Stimulated activated naive B cell treated with anti-CD40 and anti-IgM and Interleukin-4, amounts not matched to agents 10 μg/mL and 1 μg/mL and 100 μg/mL, for 72 hours (primary cell): Measurements from ENCODE around the gene MYO1E.
A peak's percentile ranks its signal among the peaks of the same experiment; 100 is the strongest.
"Not testable (repeated sequence)": the region's sequence is repeated elsewhere in the genome, so short reads cannot be mapped to it uniquely, and the experiment has no call there.

Experiments used
- ATAC-seq, 2 donors: fragments of 150-1000 bp; cut with Tn5 transposase; replicated peaks; 2 replicates each; pipeline ENCODE4 v1.10.0; 2021; ENCODE audit warnings: moderate library complexity in 1 of 2
- DNase-seq: peaks from one replicate; pipeline ENCODE4 v3.0.0; 2021
- H3K27ac Mint-ChIP-seq: one replicate; pipeline ENCODE4 v1.8.0; 2022; ENCODE audit warnings: mild to moderate bottlenecking, mixed read lengths
- H3K27me3 Mint-ChIP-seq, 2 donors: one replicate each; pipeline ENCODE4 v1.8.0; 2022; ENCODE audit warnings: mixed read lengths in 2 of 2
- H3K36me3 Mint-ChIP-seq, 2 donors: one replicate each; pipeline ENCODE4 v1.8.0; 2022; ENCODE audit warnings: mixed read lengths in 2 of 2, mild to moderate bottlenecking in 1 of 2
- H3K4me1 Mint-ChIP-seq, 2 donors: one replicate each; pipeline ENCODE4 v1.8.0; 2022; ENCODE audit warnings: mixed read lengths in 2 of 2, mild to moderate bottlenecking in 1 of 2
- H3K4me3 Mint-ChIP-seq, 2 donors: one replicate each; pipeline ENCODE4 v1.8.0; 2022; ENCODE audit warnings: mild to moderate bottlenecking in 2 of 2, mixed read lengths in 2 of 2, moderate library complexity in 1 of 2
- H3K9me3 Mint-ChIP-seq, 2 donors: one replicate each; pipeline ENCODE4 v1.8.0; 2022; ENCODE audit warnings: mixed read lengths in 2 of 2, mild to moderate bottlenecking in 1 of 2

The MYO1E gene

GRCh38 chr15:59295261-59296001 lies 77.2 kb downstream of the MYO1E start:
- Mint-ChIP-seq H3K27me3 (no peaks in the 10 kb centered on the region), H3K4me1 (peaks cover 52 to 87% of the 10 kb centered on the region in 2 donors), H3K4me3 (peak overlapping the region in 1 of 2 donors; percentile 22), H3K27ac (peak overlapping the region; percentile 56), H3K36me3 (peaks cover 25 to 42% of the 10 kb centered on the region in 2 donors), H3K9me3 (no peaks in the 10 kb centered on the region)
- ATAC-seq (no peak), DNase-seq (no peak)

- DNase-seq (no peak), ATAC-seq (no peak)
- Mint-ChIP-seq H3K9me3 (no peaks in the 10 kb centered on the region), H3K4me1 (peaks cover 47 to 87% of the 10 kb centered on the region in 2 donors), H3K4me3 (peak overlapping the region in 1 of 2 donors; percentile 10), H3K27me3 (no peaks in the 10 kb centered on the region), H3K27ac (peak overlapping the region; percentile 1), H3K36me3 (peaks cover 25 to 40% of the 10 kb centered on the region in 2 donors)
Observed at GRCh38 chr15:59294574-59295260, 78.0 kb downstream of the MYO1E start.

GRCh38 chr15:59292442-59293151 lies 80.1 kb downstream of the MYO1E start:
- no peak for DNase-seq
- H3K27ac Mint-ChIP-seq: peak overlapping the region; percentile 25

GRCh38 chr15:59291213-59291549 lies 81.5 kb downstream of the MYO1E start:
- no peak overlapping the region for H3K4me3 Mint-ChIP-seq
- no peak for ATAC-seq

More at GRCh38 chr15:59292442-59293151, 80.1 kb downstream of the MYO1E start:
- H3K36me3 Mint-ChIP-seq: peaks cover 28 to 49% of the 10 kb centered on the region in 2 donors
- no peak for ATAC-seq
- peak overlapping the region in 1 of 2 donors; percentile 32 for H3K4me3 Mint-ChIP-seq
- H3K27me3 Mint-ChIP-seq: no peaks in the 10 kb centered on the region
- H3K4me1 Mint-ChIP-seq: peaks cover 46 to 83% of the 10 kb centered on the region in 2 donors
- no peaks in the 10 kb centered on the region for H3K9me3 Mint-ChIP-seq

GRCh38 chr15:59290295-59291212 lies 82.1 kb downstream of the MYO1E start:
- Mint-ChIP-seq H3K27ac (peak overlapping the region; percentile 59), H3K36me3 (peaks cover 30 to 54% of the 10 kb centered on the region in 2 donors), H3K4me1 (peaks cover 47 to 83% of the 10 kb centered on the region in 2 donors), H3K27me3 (no peaks in the 10 kb centered on the region), H3K9me3 (no peaks in the 10 kb centered on the region), H3K4me3 (peak overlapping the region in 1 of 2 donors; percentile 16)
- no peak for ATAC-seq
- DNase-seq: no peak

More at GRCh38 chr15:59291213-59291549, 81.5 kb downstream of the MYO1E start:
- DNase-seq: no peak
- Mint-ChIP-seq H3K27ac (no peak overlapping the region), H3K4me1 (peaks cover 52 to 86% of the 10 kb centered on the region in 2 donors), H3K36me3 (peaks cover 30 to 58% of the 10 kb centered on the region in 2 donors), H3K27me3 (no peaks in the 10 kb centered on the region), H3K9me3 (no peaks in the 10 kb centered on the region)

- H3K27ac Mint-ChIP-seq: no peak overlapping the region
- ATAC-seq: no peak
- DNase-seq: no peak
- no peaks in the 10 kb centered on the region for H3K27me3 Mint-ChIP-seq
- H3K36me3 Mint-ChIP-seq: peaks cover 24 to 50% of the 10 kb centered on the region in 2 donors
- no peak overlapping the region for H3K4me3 Mint-ChIP-seq
- no peaks in the 10 kb centered on the region for H3K9me3 Mint-ChIP-seq
- H3K4me1 Mint-ChIP-seq: peaks cover 42 to 79% of the 10 kb centered on the region in 2 donors
Observed at GRCh38 chr15:59289574-59289973, 83.1 kb downstream of the MYO1E start.

GRCh38 chr15:59283717-59284391 lies 88.8 kb downstream of the MYO1E start:
- ATAC-seq (no peak), DNase-seq (no peak)
- H3K4me3 Mint-ChIP-seq: no peak overlapping the region
- H3K9me3 Mint-ChIP-seq: no peaks in the 10 kb centered on the region
- H3K27me3 Mint-ChIP-seq: no peaks in the 10 kb centered on the region
- no peak overlapping the region for H3K27ac Mint-ChIP-seq
- H3K36me3 Mint-ChIP-seq: peaks cover 19 to 57% of the 10 kb centered on the region in 2 donors
- H3K4me1 Mint-ChIP-seq: peaks cover 36 to 66% of the 10 kb centered on the region in 2 donors

GRCh38 chr15:59282515-59283337 lies 89.9 kb downstream of the MYO1E start:
- Mint-ChIP-seq H3K9me3 (no peaks in the 10 kb centered on the region), H3K36me3 (peaks cover 16 to 52% of the 10 kb centered on the region in 2 donors), H3K27ac (peak overlapping the region; percentile 81), H3K4me1 (peaks cover 34 to 67% of the 10 kb centered on the region in 2 donors), H3K27me3 (no peaks in the 10 kb centered on the region), H3K4me3 (peak overlapping the region in 1 of 2 donors; percentile 66)
- DNase-seq: no peak
- ATAC-seq: peak in 1 of 2 donors; percentile 16

GRCh38 chr15:59281699-59282098 lies 91.0 kb downstream of the MYO1E start:
- Mint-ChIP-seq H3K36me3 (peaks cover 15 to 46% of the 10 kb centered on the region in 2 donors), H3K9me3 (no peaks in the 10 kb centered on the region), H3K27ac (no peak overlapping the region), H3K27me3 (no peaks in the 10 kb centered on the region), H3K4me3 (no peak overlapping the region), H3K4me1 (peaks cover 29 to 68% of the 10 kb centered on the region in 2 donors)
- DNase-seq: no peak
- no peak for ATAC-seq

- no peak overlapping the region for H3K27ac Mint-ChIP-seq
- ATAC-seq: no peak
- no peak overlapping the region for H3K4me3 Mint-ChIP-seq
- peaks cover 30 to 68% of the 10 kb centered on the region in 2 donors for H3K4me1 Mint-ChIP-seq
- DNase-seq: no peak
- no peaks in the 10 kb centered on the region for H3K27me3 Mint-ChIP-seq
- H3K36me3 Mint-ChIP-seq: peaks cover 16 to 47% of the 10 kb centered on the region in 2 donors
- H3K9me3 Mint-ChIP-seq: no peaks in the 10 kb centered on the region
Observed at GRCh38 chr15:59280855-59281254, 91.8 kb downstream of the MYO1E start.

GRCh38 chr15:59280292-59280691 lies 92.4 kb downstream of the MYO1E start:
- H3K9me3 Mint-ChIP-seq, H3K27me3 Mint-ChIP-seq, H3K27ac Mint-ChIP-seq, DNase-seq, ATAC-seq, H3K4me3 Mint-ChIP-seq: not testable (repeated sequence)
- peaks cover 34 to 73% of the 10 kb centered on the region in 2 donors for H3K4me1 Mint-ChIP-seq
- peaks cover 16 to 50% of the 10 kb centered on the region in 2 donors for H3K36me3 Mint-ChIP-seq

GRCh38 chr15:59279023-59279422 lies 93.6 kb downstream of the MYO1E start:
- ATAC-seq (no peak), DNase-seq (no peak)
- no peaks in the 10 kb centered on the region for H3K27me3 Mint-ChIP-seq
- H3K27ac Mint-ChIP-seq: no peak overlapping the region
- H3K9me3 Mint-ChIP-seq: no peaks in the 10 kb centered on the region
- no peak overlapping the region for H3K4me3 Mint-ChIP-seq
- peaks cover 17 to 57% of the 10 kb centered on the region in 2 donors for H3K36me3 Mint-ChIP-seq
- H3K4me1 Mint-ChIP-seq: peaks cover 41 to 80% of the 10 kb centered on the region in 2 donors
